GM12878 (cell line): ENCODE data around the gene IER3.

Experiments used
- EP300 ChIP-seq, 2 experiments: fragments of 150-350 bp in 1 of 2; IDR thresholded peaks; 2 replicates each; pipeline ENCODE4 v1.6.1; 2011 to 2012; ENCODE audit warnings: low read depth in 2 of 2, low read length in 2 of 2, borderline replicate concordance in 1 of 2, improper control_type of control experiment in 1 of 2, inconsistent platforms in 1 of 2; ENCODE audit not compliant: control insufficient read depth in 1 of 2
- TF ChIP-seq, protein P1 (sequence below): IDR thresholded peaks from 2 replicates; pipeline ENCODE4 v1.6.1; 2012; ENCODE audit warnings: mild to moderate bottlenecking, low read depth, low read length
- TF ChIP-seq, protein P2 (sequence below), 3 experiments: IDR thresholded peaks in 2 of 3; conservative IDR thresholded peaks in 1 of 3; 2 replicates each; pipeline ENCODE4 v1.5.1; 2011; ENCODE audit warnings: low read depth in 3 of 3, low read length in 3 of 3, mild to moderate bottlenecking in 3 of 3, control low read depth in 2 of 3, moderate library complexity in 2 of 3, inconsistent platforms in 1 of 3, mixed read lengths in 1 of 3; ENCODE audit not compliant: control insufficient read depth in 2 of 3, insufficient read depth in 1 of 3; ENCODE audit errors: extremely low read depth in 1 of 3

DNA sequence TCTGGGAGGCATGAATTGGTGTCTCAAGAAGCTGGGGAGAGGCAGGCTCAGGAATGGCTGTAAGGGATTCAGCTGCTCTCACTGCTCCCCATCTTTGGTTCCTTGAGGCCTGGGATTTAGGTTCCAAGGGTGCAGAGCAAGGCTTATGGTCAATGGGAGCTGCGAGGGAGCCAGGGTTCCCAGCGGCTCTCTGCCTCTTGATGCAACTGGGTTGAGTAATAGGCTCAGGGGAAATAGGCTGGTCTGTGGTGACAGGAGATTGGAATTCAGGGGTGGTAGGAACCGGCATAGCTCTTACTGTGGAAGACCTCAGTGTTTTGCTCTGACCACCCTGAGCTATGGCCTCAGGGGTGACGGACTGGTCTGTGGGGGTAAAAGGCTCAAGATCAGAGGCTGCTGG is 40.5 kb downstream of the IER3 start:
- TF ChIP-seq, protein P1, sequence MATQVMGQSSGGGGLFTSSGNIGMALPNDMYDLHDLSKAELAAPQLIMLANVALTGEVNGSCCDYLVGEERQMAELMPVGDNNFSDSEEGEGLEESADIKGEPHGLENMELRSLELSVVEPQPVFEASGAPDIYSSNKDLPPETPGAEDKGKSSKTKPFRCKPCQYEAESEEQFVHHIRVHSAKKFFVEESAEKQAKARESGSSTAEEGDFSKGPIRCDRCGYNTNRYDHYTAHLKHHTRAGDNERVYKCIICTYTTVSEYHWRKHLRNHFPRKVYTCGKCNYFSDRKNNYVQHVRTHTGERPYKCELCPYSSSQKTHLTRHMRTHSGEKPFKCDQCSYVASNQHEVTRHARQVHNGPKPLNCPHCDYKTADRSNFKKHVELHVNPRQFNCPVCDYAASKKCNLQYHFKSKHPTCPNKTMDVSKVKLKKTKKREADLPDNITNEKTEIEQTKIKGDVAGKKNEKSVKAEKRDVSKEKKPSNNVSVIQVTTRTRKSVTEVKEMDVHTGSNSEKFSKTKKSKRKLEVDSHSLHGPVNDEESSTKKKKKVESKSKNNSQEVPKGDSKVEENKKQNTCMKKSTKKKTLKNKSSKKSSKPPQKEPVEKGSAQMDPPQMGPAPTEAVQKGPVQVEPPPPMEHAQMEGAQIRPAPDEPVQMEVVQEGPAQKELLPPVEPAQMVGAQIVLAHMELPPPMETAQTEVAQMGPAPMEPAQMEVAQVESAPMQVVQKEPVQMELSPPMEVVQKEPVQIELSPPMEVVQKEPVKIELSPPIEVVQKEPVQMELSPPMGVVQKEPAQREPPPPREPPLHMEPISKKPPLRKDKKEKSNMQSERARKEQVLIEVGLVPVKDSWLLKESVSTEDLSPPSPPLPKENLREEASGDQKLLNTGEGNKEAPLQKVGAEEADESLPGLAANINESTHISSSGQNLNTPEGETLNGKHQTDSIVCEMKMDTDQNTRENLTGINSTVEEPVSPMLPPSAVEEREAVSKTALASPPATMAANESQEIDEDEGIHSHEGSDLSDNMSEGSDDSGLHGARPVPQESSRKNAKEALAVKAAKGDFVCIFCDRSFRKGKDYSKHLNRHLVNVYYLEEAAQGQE = no peak
- TF ChIP-seq, protein P2, sequence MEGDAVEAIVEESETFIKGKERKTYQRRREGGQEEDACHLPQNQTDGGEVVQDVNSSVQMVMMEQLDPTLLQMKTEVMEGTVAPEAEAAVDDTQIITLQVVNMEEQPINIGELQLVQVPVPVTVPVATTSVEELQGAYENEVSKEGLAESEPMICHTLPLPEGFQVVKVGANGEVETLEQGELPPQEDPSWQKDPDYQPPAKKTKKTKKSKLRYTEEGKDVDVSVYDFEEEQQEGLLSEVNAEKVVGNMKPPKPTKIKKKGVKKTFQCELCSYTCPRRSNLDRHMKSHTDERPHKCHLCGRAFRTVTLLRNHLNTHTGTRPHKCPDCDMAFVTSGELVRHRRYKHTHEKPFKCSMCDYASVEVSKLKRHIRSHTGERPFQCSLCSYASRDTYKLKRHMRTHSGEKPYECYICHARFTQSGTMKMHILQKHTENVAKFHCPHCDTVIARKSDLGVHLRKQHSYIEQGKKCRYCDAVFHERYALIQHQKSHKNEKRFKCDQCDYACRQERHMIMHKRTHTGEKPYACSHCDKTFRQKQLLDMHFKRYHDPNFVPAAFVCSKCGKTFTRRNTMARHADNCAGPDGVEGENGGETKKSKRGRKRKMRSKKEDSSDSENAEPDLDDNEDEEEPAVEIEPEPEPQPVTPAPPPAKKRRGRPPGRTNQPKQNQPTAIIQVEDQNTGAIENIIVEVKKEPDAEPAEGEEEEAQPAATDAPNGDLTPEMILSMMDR (IDR thresholded peaks at IDR 0.05 in 2 of 3, conservative IDR thresholded peaks at IDR 0.05 in 1 of 3; ENCODE audit: control insufficient read depth in 2 of 3, extremely low read depth in 1 of 3, insufficient read depth in 1 of 3, low read depth in 3 of 3, low read length in 3 of 3) = no peak
- no peak for TF ChIP-seq EP300 (IDR thresholded peaks at IDR 0.05; ENCODE audit: borderline replicate concordance in 1 of 2, control insufficient read depth in 1 of 2, low read depth in 2 of 2, low read length in 2 of 2)
